Germinal center (tissue), 1 donor: ENCODE data around the gene TPMT.

Experiments
- DNase-seq: peaks from one replicate; pipeline ENCODE4 v3.0.0; 2012; ENCODE audit warnings: mixed read lengths, low spot score

Gene TPMT

GRCh38 chr6:18115356-18115755 is 39.5 kb downstream of the TPMT start:
- no peak for DNase-seq

GRCh38 chr6:18110162-18110561 is 44.7 kb downstream of the TPMT start:
- no peak for DNase-seq

- DNase-seq = no peak
Observed at GRCh38 chr6:18107061-18107460, 47.8 kb downstream of the TPMT start.

- no peak for DNase-seq
Observed at GRCh38 chr6:18102783-18103509, 51.9 kb downstream of the TPMT start.

GRCh38 chr6:18101873-18102272 is 53.0 kb downstream of the TPMT start:
- DNase-seq = no peak

GRCh38 chr6:18101271-18101670 is 53.6 kb downstream of the TPMT start:
- no peak for DNase-seq

GRCh38 chr6:18100296-18100695 is 54.6 kb downstream of the TPMT start:
- no peak for DNase-seq

- no peak for DNase-seq
Observed at GRCh38 chr6:18099511-18099910, 55.4 kb downstream of the TPMT start.

GRCh38 chr6:18096423-18096822 is 58.5 kb downstream of the TPMT start:
- no peak for DNase-seq

GRCh38 chr6:18091382-18091781 is 63.5 kb downstream of the TPMT start:
- no peak for DNase-seq

GRCh38 chr6:18090349-18090786 is 64.5 kb downstream of the TPMT start:
- no peak for DNase-seq

GRCh38 chr6:18088419-18089296 is 66.2 kb downstream of the TPMT start:
- no peak for DNase-seq

GRCh38 chr6:18087396-18088165 is 67.3 kb downstream of the TPMT start:
- DNase-seq = no peak

GRCh38 chr6:18081025-18081668 is 73.7 kb downstream of the TPMT start:
- DNase-seq = no peak

GRCh38 chr6:18080544-18080943 is 74.3 kb downstream of the TPMT start:
- DNase-seq = no peak

GRCh38 chr6:18078866-18079265 is 76.0 kb downstream of the TPMT start:
- no peak for DNase-seq
